Measurements from ENCODE around the gene PPCDC.

Gene PPCDC

GRCh38 chr15:75023181-75023871 is at the start of gene PPCDC:
TSS of gene PPCDC (plus strand) at chr15:75023590. CDS start at chr15:75028319, 4,729 bp downstream.
- DNase-seq = peak; percentile 98

DNA sequence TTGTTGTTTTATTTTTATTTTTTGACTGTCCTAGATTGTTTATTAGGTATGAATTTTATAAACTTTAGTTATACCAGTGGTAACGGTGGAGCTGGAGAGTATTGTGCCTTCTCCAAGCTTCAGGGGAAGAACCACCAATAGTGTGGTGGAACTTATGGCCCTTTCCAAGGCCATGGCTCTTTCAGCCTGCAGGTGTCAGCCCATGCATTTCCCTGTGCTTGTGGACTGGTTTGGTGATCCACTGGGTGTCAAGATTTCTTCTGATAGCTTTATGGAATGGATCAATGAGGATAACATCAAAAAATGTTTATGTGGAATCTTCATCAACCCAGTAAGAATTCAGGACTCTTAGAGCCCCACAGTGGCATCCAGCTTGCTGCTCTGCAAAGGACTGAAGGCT is 47.2 kb upstream of the PPCDC start:
- no peak for DNase-seq

GRCh38 chr15:74977599-74977998 is 45.8 kb upstream of the PPCDC start:
- no peak for DNase-seq

GRCh38 chr15:74978077-74978476 is 45.3 kb upstream of the PPCDC start:
- DNase-seq = no peak

- DNase-seq = no peak
Measured at GRCh38 chr15:74978503-74978902, 44.9 kb upstream of the PPCDC start.

DNA sequence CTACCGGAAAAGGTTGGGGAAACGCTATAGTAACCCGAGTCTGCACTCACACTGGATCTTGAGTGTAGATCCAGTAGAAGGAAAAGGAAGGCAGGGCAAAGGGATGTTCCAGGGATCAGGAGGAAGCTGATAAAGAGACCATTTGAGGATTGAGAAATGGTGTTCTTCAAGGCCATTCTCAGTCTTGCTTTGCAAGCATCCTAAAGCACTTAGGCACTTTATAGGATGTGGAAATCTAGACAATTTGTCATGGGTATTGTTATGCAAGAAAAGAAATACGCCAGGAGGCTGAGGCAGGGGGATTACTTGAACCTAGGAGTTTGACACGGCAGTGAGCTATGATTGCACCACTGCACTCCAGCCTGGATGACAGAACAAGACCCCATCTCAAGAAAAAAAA is 41.2 kb upstream of the PPCDC start:
- peak; percentile 40 for DNase-seq

DNA sequence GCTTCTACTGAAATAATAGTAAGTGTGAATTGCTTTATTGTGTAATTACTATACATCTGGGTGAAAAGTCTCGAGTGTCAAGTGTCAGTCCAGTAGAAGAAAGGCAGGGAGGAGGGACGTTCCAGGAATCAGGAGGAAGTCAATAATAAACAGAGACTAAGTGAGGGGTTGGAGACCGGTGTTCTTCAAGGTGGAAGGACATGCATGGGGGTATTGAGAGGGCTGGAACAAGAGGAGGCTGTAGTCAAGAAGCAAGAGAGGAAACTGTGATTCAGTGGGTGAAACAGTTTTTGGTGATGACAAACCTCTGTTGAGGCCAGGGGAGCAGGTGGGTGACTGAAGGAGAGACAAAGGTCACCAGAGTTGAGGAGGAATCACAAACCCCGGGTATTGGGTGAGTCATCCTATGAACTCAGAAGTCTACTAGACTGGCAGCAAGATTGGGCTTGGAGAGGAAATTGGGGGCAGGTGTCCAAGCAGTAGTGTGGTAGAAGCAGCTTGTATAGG is 39.6 kb upstream of the PPCDC start:
- peak; percentile 60 for DNase-seq

- DNase-seq = no peak
Measured at GRCh38 chr15:74988007-74988800, 35.2 kb upstream of the PPCDC start.

DNA sequence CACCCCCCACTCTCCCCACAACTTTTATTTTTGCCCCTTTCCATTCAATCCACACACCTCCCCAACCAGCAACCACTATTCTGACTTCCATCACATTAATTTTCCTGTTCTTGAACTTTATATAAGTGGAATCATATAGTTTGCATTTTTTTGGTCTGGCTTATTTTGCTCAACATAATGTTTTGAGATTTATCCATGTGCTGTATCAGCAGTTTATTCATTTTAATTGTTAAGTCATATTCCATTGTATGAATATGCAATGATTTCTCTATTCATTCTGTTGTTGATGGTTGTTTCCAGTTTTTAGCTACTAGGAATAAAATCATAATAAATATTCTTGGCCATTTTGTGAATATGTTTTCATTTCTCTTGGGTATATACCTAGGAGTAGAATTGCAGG is 33.9 kb upstream of the PPCDC start:
- no peak for DNase-seq

GRCh38 chr15:74992619-74993018 is 30.8 kb upstream of the PPCDC start:
- DNase-seq = no peak

DNA sequence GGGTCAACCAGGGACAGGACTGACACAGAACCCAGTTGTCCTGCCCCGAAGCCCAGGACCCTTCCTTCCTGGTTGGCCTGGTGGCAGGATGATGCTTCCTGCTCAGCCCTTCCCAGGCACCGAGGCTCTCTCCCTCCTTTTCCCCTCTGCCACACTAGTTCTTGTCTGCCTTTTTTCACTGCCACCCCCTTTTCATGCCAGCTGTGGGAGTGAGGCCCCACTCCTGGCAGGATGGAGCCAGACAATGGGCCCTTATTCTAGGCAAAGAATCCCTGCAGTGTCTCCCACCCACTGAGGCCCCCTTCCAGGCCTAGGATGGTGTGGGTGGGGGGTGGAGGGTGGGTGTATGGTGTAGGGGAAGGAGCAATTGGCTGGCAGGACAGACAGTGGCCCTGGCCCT is 29.2 kb upstream of the PPCDC start:
- no peak for DNase-seq

- DNase-seq = no peak
Measured at GRCh38 chr15:74994685-74995084, 28.7 kb upstream of the PPCDC start.

- DNase-seq = peak; percentile 94
Measured at GRCh38 chr15:74995182-74995778, 28.1 kb upstream of the PPCDC start, which contains the start of gene SCAMP5. TSS of gene SCAMP5 (plus strand) at chr15:74995563. CDS start at chr15:75011840, 16,277 bp downstream.

GRCh38 chr15:74995779-74996765 is 27.3 kb upstream of the PPCDC start:
- DNase-seq = no peak

- no peak for DNase-seq
Measured at GRCh38 chr15:74997141-74997540, 26.2 kb upstream of the PPCDC start.

GRCh38 chr15:74997543-74997942 is 25.8 kb upstream of the PPCDC start:
- no peak for DNase-seq

DNA sequence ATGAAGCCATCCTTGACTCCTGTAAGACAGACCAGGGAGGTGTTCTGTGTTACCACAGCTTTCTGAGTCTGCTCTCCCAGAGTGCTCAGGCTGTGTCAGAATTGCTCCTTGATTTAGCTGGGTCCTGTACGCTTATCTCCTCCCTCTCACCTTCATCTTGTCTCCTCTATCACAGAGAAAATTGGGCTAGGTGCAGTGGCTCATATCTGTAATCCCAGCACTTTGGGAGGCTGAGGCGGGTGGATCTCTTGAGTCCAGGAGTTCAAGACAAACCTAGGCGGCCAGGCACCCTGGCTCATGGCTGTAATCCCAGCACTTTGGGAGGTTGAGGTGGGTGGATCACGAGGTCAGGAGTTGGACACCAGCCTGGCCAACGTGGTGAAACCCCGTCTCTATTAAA is 22.1 kb upstream of the PPCDC start:
- no peak for DNase-seq

DNA sequence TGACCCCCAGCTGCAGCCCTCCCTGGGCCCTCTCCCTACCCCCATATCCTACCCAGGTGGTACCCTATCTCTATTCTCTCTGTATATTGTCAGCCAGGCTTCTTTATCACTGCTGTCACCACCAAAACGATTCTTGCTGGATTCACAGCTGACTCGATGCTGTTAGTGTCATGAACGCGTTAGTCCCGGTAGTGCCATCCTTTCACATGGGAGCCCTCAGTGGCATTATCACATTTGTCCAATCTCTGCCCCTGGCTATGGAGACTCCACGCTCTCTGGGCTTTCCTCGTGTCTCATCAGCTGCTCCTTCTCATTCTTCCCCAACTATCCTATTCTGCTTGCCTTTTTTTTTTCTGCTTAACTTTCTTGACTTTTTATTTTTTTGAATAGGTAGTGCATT is 21.0 kb upstream of the PPCDC start:
- no peak for DNase-seq

DNA sequence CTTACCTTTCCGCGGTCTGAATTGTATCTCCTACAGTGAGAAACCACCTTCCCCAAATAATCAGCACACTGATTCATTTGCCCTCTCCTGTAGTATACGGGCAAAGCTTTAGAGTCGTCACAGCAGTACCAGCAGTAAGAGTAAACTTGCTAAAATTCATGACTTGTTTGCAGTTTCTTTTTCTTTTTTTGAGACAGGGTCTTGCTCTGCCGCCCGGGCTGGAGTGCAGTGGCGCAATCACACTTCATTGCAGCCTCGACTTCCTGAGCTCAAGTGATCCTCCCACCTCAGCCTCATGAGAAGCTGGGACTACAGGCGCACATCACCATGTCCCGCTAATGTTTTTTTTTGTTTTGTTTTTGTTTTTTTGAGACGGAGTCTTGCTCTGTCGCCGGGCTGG is 16.2 kb upstream of the PPCDC start:
- no peak for DNase-seq

DNA sequence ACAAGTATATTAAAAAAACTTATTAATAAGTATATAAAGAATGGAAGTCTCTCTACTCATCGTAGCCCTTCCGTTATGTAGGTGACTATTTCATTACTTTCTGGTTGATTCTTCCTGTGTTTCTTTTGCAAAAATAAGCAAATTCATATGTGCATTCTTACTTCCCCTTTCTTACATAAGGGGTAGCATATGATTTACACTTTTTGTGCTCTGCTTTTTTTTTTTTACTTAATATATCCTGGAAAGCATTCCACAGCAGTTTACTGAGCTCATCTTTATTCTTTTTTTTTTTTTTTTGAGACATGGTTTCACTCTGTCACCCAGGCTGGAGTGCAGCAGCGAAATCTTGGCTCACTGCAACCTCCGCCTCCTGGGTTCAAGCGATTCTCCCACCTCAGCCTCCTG is 15.2 kb upstream of the PPCDC start:
- DNase-seq = peak; percentile 53

GRCh38 chr15:75008629-75009326 is 14.6 kb upstream of the PPCDC start:
- DNase-seq = peak; percentile 43

GRCh38 chr15:75016431-75016830 is 7.0 kb upstream of the PPCDC start:
- no peak for DNase-seq

Data from suppressor macrophage treated with lipopolysaccharide for 4 hours (primary cell).